Subcutaneous adipose tissue (tissue), 4 donors: ENCODE results near the gene KCTD1. TPM values are rescaled to one million over a fixed set of nuclear protein-coding genes. Genes with fewer than 3 reads are reported as not detected.

Experiments
- total RNA-seq, 4 donors: library from RNA; depleted of rRNA; stranded (reverse); fragments of >200 nt; gene quantifications; one replicate each; pipeline ENCODE4 v1.1.0, GENCODE V29; 2016
- TF ChIP-seq, protein P1 (sequence below): fragments of 450-650 bp; IDR thresholded peaks from one replicate; pipeline ENCODE4 v1.5.1; 2016; ENCODE audit warnings: low read depth, mild to moderate bottlenecking, control low read depth, antibody characterized with exemption, moderate library complexity

Gene KCTD1
- total RNA-seq, 4 donors from 2014 or later = 5.9 to 15.8 (median 8.5) TPM

DNA sequence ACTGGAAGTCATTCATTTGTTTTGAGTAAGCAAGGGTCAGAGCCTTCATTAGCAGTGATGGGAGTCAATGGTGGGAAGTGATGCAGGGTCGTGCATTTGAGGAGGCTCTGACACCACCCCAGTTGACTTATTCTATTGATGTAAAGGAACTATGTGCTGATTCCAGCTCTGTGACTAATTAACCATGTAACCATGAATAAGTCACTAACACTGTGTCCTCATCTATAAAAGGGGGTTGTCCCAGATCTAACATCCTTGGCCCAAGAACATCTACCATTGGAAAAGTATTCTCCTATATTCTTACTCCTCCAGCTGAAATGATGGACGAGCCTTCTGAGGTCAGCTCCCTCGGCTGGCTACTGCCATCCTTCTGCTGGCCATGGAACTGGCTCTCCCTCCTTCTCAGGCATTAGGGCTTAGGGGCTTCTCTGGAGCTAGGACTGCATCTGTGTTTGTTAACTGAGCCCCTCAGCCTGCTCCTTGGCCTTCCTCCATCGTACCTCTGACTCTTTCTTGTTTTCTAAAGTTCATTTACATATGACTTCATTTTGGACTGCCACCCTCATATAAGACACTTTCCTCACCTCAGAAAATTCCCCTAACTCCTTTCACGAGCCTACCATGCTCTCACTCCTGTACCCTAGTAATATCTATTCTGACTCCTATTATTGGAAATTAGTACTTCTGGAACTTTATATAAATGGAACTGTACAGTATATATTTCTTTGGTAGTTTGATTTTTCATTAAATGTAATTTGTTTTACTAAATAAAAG lies 115.5 kb downstream of the KCTD1 start:
- TF ChIP-seq, protein P1, sequence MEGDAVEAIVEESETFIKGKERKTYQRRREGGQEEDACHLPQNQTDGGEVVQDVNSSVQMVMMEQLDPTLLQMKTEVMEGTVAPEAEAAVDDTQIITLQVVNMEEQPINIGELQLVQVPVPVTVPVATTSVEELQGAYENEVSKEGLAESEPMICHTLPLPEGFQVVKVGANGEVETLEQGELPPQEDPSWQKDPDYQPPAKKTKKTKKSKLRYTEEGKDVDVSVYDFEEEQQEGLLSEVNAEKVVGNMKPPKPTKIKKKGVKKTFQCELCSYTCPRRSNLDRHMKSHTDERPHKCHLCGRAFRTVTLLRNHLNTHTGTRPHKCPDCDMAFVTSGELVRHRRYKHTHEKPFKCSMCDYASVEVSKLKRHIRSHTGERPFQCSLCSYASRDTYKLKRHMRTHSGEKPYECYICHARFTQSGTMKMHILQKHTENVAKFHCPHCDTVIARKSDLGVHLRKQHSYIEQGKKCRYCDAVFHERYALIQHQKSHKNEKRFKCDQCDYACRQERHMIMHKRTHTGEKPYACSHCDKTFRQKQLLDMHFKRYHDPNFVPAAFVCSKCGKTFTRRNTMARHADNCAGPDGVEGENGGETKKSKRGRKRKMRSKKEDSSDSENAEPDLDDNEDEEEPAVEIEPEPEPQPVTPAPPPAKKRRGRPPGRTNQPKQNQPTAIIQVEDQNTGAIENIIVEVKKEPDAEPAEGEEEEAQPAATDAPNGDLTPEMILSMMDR = no peak

DNA sequence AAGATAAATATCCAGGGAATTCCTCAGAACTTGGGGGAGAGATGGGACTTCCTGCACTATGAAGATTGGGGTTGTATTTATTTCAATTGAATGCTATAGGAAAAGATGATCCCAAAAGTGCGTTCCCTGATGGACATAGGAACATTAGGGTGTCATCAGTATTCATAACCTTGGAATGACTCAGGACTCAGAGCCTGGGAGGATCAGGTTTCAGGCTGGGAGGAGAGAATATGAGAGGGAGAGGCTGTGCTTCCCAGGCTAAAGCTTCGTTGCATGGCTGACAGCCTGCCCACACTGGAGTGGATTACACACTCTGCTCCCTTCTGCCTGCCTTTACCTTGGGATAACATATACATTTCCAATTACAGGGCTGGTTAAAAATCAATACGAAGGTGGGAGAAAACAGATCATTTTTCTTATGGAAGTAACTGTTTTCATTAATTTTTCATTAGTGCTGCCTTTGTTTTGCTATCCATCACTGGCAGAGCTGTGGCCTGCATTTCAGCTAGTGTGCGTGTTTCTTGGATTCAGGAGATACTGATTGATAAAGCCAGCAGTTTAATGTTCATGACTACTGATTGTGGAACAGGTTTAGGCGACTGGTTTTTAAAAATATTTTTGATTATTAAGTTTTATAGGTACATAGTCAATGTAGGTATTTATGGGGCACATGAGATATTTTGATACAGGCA lies 118.7 kb downstream of the KCTD1 start:
- TF ChIP-seq, protein P1 = no peak

DNA sequence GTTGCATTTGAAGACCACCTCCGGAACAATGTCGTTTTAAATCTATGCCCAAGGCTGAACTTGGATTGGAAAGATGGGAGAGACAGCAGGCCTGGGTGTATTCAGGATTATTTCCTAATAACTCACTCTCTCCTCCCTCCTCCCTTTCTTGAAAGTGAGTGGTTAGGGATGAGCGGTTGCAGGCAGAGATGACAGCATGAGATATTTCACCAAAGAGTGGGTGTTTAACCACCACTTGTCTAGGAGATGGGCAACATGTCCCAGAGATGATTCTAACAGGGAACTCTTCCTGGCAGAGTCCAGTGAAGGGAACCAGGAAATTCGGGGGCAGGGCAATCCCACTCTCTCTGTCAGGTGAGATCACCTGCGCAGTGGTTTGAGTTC lies 123.2 kb downstream of the KCTD1 start:
- TF ChIP-seq, protein P1 = no peak

DNA sequence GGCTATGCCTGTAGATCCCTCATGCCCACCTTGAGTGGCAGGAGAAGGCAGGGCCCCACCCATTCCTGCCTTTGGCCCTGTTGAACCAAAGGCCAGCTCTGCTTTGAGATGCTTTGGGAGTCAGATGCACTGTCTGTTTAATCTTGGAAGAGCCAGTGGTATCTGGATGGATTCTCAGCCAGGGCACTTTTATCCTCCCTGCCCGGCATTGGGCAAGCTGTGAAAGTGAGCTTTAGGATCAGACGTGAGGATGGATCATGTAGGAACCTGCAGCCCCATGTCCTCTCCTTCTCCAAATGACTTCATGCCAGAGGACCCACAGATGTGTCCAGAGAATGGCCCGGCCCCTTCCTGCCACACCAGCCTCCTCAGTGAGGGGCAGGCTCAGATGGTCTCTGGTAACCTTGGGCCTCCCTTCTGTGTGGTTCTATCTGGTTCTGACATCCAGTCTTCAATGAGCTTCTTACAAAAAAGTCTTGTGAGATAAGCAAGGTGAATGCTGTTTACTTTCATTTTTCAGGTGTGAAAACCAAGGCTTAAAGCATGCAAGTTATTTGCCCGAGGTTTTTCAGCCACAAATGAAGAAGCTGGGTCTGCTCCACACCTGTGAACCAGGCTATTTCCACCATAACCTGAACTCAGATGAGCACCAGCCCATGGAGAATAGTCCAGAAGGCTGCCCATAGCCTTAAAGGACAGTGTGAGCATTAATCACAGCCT lies 123.8 kb downstream of the KCTD1 start:
- TF ChIP-seq, protein P1 = no peak

DNA sequence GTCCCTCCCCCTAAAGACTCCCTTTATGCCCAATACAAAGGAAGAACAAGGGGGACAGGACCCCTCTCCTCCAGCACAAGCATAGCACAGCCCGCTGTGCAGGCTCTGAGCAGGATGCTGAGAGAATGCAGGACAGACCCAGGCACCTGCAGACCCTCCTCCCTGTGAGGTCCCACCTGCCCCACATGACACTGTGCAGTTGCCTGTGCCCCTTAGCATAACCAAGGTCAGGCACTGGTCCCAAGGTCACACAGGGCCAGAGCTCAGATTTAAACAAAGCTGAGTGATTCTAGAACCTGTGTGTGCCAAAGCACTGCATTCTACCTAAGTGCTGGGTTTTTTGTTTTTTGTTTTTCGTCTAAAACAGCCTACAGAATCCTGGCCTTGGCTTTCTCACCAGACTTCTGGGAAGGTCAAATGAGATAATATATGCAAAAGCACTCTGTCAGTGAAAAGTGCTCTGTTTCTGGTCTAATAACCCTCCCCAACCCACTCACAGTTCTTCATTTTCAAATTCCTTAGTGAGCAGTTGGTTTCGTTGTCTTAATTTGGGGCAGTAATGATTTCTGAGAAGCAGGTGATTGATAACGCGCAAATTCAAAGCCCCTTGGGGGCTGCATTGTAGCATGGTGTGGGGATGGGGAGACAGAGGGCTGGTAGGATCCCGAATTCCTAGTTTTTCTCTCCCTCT lies 125.7 kb downstream of the KCTD1 start:
- TF ChIP-seq, protein P1 = no peak

DNA sequence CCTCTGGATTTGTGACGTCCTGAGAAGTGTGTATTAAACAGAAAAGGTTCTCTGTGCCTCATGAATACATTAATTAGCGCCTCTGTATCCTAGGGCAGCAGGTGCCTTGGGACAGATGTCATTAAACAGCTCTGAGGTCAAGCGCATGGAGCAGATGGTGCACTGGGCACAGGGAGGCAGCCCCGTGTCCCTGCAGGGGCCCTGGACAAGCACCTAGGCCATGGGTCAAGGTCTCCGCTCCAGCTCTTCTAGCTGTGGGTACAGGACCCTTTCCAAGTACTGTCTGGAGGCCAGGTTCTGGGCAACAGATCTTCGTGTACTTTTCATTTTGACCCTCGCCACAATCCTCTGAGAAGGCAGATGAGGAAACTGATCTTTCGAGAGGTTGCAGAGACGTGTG lies 126.4 kb downstream of the KCTD1 start:
- TF ChIP-seq, protein P1 = no peak

DNA sequence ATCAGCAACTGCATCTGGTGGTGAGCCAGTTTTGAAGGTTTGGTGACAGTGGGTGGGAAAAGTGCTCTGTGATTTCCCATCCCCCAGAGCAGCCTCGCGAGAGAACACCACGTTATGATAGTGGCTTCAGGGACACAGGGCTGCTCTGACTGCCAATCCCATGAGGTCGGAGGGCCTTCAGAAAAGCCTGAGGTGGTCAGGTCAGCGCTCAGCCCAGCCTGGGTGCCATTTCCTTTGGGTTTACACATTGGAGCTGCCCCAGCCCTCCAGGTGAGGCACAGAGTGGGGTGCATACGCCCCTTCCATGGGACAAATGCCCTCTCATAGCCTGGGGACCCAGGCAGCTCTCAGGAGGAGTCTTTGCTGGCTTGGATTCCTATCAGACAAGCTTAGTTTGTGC lies 126.8 kb downstream of the KCTD1 start:
- TF ChIP-seq, protein P1 = no peak
